ENCODE data around the gene PRCP. TPM values are rescaled to one million over a fixed set of nuclear protein-coding genes. Genes with fewer than 3 reads are reported as not detected.

The PRCP gene
- total and polyA plus RNA-seq, 4 donors, result 27.3 to 55.2 (median 41.2) TPM

Other genes starting within 250 kb of the PRCP start
- gene FAM181B, start 166.6 kb downstream of the PRCP start, total RNA-seq, result under 1 TPM in 1 of 2 donors, not detected in 1; under 0.01 TPM
- under 1 TPM in 1 of 2 donors, not detected in 1; 0.03 TPM for gene FAM181B, start 166.6 kb downstream of the PRCP start, polyA plus RNA-seq
- 1 to 10 TPM in 1 of 2 donors, under 1 TPM in 1; 0.25 to 8.4 TPM for gene DDIAS, start 1.3 kb upstream of the PRCP start, total RNA-seq
- under 1 TPM; 0.32 to 0.62 TPM for gene DDIAS, start 1.3 kb upstream of the PRCP start, polyA plus RNA-seq
- 1 to 10 TPM; 3.1 to 5.4 TPM for gene RAB30, start 171.5 kb upstream of the PRCP start, total RNA-seq
- gene RAB30, start 171.5 kb upstream of the PRCP start, polyA plus RNA-seq, result 1 to 10 TPM; 2.4 to 3.3 TPM